SH-SY5Y (cell line): ENCODE measurements around the gene GRAMD1B.

Experiments
- GATA2 ChIP-seq: IDR thresholded peaks from 2 replicates; pipeline ENCODE4 v1.6.1; 2011; ENCODE audit warnings: mild to moderate bottlenecking, low read depth, low read length
- GATA3 ChIP-seq: IDR thresholded peaks from 2 replicates; pipeline ENCODE4 v1.6.1; 2011; ENCODE audit warnings: low read depth, mild to moderate bottlenecking, low read length, moderate library complexity

DNA sequence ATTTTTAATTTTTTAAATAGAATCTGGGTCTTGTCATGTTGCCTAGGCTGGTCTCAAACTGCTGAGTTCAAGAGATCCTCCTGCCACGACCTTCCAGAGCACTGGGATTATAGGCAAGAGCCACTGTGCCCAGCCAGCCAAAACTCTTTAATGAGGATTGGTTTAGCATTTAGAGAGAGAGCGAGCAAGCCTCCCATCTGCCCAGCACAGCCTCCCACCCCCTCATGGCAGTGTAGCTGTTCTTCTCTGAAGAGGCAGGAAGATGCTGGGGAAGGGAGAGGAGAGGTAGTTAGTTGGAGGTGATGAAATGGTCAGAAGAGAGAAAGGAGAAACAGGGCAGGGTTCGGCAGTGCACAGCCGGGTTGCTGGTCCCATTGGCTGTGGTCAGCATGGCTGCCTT, 118.7 kb downstream of the GRAMD1B start:
- TF ChIP-seq GATA2, result no peak
- TF ChIP-seq GATA3, result no peak
